K562 (cell line): Measurements from ENCODE around the gene HSD3B2. TPM values are rescaled to one million over a fixed set of nuclear protein-coding genes. Genes with fewer than 3 reads are reported as not detected.

Source experiments
- ATAC-seq: fragments of 200-7000 bp; cut with Tn5 transposase; 3 replicates; pipeline ENCODE4 v1.9.1; 2020; ENCODE audit warnings: moderate library complexity
- BruUV-seq: library from RNA; stranded (reverse); fragments of 400-500 nt; replicated peaks from 2 replicates; lab custom pipeline; 2021; lab: Mats Ljungman, UMichigan
- CTCF ChIA-PET: fragments of 300-600 bp; formaldehyde crosslinking; extraction: SDS; loops from one replicate; lab custom pipeline; 2021; ENCODE audit warnings: low intra/inter-chr PET ratio; lab: Yijun Ruan, JAX
- POLR2A ChIA-PET: fragments of 300-600, 350-650 bp; sonication (Branson Sonifier 250); formaldehyde crosslinking; extraction: SDS; loops from one replicate; lab custom pipeline; 2021; ENCODE audit warnings: antibody characterized with exemption, inconsistent platforms; lab: Yijun Ruan, JAX
- DNase-seq, 4 experiments: peaks; one replicate each; pipeline versions ENCODE4 v3.0.0 to v3.0.0-alpha.2; 2011 to 2018; ENCODE audit warnings: low spot score in 3 of 4, mixed read lengths in 3 of 4; ENCODE audit errors: extremely low read depth in 1 of 4
- FAIRE-seq: peaks from 2 replicates; lab custom pipeline; 2011; peaks lifted over from hg19 to GRCh38; lab: Jason Lieb, UNC
- H2AFZ ChIP-seq: 2 replicates; pipeline ENCODE4 v1.6.0; 2011; ENCODE audit warnings: low read depth, low read length, control low read depth, inconsistent platforms
- H3K27ac ChIP-seq: fragments of 200-600 bp; 3 replicates; pipeline ENCODE4 v1.8.0; 2011; ENCODE audit warnings: low read depth, mild to moderate bottlenecking, control low read depth, inconsistent platforms, low read length, moderate library complexity, mixed read lengths; ENCODE audit errors: extremely low read depth
- H3K27me3 ChIP-seq, 2 experiments: fragments of 300-600 bp in 1 of 2; 2 replicates in 1 of 2; 3 replicates in 1 of 2; pipeline versions ENCODE4 v1.6.0 to v1.8.0; 2011; ENCODE audit warnings: inconsistent platforms in 2 of 2, low read length in 2 of 2, mild to moderate bottlenecking in 1 of 2, mixed read lengths in 1 of 2, moderate library complexity in 1 of 2; ENCODE audit not compliant: control insufficient read depth in 2 of 2, insufficient read depth in 2 of 2
- H3K36me3 ChIP-seq: fragments of 300-600 bp; 3 replicates; pipeline ENCODE4 v1.8.0; 2011; ENCODE audit warnings: mild to moderate bottlenecking, low read length, inconsistent platforms; ENCODE audit not compliant: control insufficient read depth, insufficient read depth
- H3K4me1 ChIP-seq, 2 experiments: fragments of 200-600 bp in 1 of 2; replicated peaks in 1 of 2; 2 replicates in 1 of 2; 3 replicates in 1 of 2; pipeline versions ENCODE4 v1.5.1 to v1.8.0; 2011; ENCODE audit warnings: inconsistent platforms in 2 of 2, low read length in 2 of 2, mild to moderate bottlenecking in 1 of 2, mixed read lengths in 1 of 2, moderate library complexity in 1 of 2; ENCODE audit not compliant: control insufficient read depth in 2 of 2, insufficient read depth in 2 of 2
- H3K4me2 ChIP-seq: 2 replicates; pipeline ENCODE4 v1.6.1; 2011; ENCODE audit warnings: low read length, control low read depth, inconsistent platforms, mixed read lengths; ENCODE audit not compliant: insufficient read depth
- H3K4me3 ChIP-seq: fragments of 200-600 bp; sonication (generic), shearing (Covaris generic); 2 replicates; pipeline ENCODE4 v1.5.1; 2016; ENCODE audit warnings: control low read depth, inconsistent platforms
- H3K79me2 ChIP-seq: fragments of 200-600 bp; 3 replicates; pipeline ENCODE4 v1.8.0; 2011; ENCODE audit warnings: low read length, inconsistent platforms; ENCODE audit not compliant: control insufficient read depth, insufficient read depth
- H3K9ac ChIP-seq, 2 experiments: 2 replicates each; pipeline versions ENCODE4 v1.6.0 to v1.6.1; 2011; ENCODE audit warnings: low read depth in 2 of 2, low read length in 2 of 2, control low read depth in 1 of 2, inconsistent platforms in 1 of 2, mild to moderate bottlenecking in 1 of 2, mixed read lengths in 1 of 2; ENCODE audit not compliant: insufficient read depth in 1 of 2
- H3K9me1 ChIP-seq: one replicate; pipeline ENCODE4 v1.6.0; 2011; ENCODE audit warnings: inconsistent platforms, mild to moderate bottlenecking, low read length, moderate library complexity; ENCODE audit not compliant: control insufficient read depth, insufficient read depth
- H3K9me3 ChIP-seq: replicated peaks from 2 replicates; pipeline ENCODE4 v1.5.1; 2011; ENCODE audit warnings: low read depth, low read length, inconsistent platforms; ENCODE audit not compliant: control insufficient read depth, insufficient read depth
- H4K20me1 ChIP-seq: replicated peaks from 2 replicates; pipeline ENCODE4 v1.6.1; 2011; ENCODE audit warnings: low read length, inconsistent platforms, mixed read lengths; ENCODE audit not compliant: control insufficient read depth, insufficient read depth
- ASH1L ChIP-seq: fragments of 450-650 bp; IDR thresholded peaks from 2 replicates; pipeline ENCODE4 v1.6.1; 2018; ENCODE audit warnings: borderline replicate concordance, mild to moderate bottlenecking, low read depth; ENCODE audit not compliant: partially characterized antibody
- BMI1 ChIP-seq: fragments of 150-350 bp; IDR thresholded peaks from 2 replicates; pipeline ENCODE4 v1.6.1; 2014; ENCODE audit warnings: low read length
- CC2D1A ChIP-seq: fragments of 450-650 bp; IDR thresholded peaks from 2 replicates; pipeline ENCODE4 v1.6.1; 2017; ENCODE audit warnings: mild to moderate bottlenecking
- GABPA ChIP-seq: fragments of 200-800 bp; sonication (Bioruptor generic); conservative IDR thresholded peaks from 2 replicates; pipeline ENCODE4 v1.6.1; 2016; ENCODE audit warnings: low read depth, missing genetic modification characterization, missing compliant biosample characterization
- HOMEZ ChIP-seq: fragments of 250-450 bp; sonication (Bioruptor Pico); IDR thresholded peaks from 2 replicates; pipeline ENCODE4 v1.4.0; 2020; ENCODE audit warnings: mild to moderate bottlenecking, moderate library complexity
- KDM1A ChIP-seq, 2 experiments: fragments of 450-650 bp; IDR thresholded peaks; 2 replicates each; pipeline ENCODE4 v1.6.1; 2016; ENCODE audit warnings: mild to moderate bottlenecking in 2 of 2
- PATZ1 ChIP-seq: fragments of 250-450 bp; sonication (Bioruptor Pico); IDR thresholded peaks from 2 replicates; pipeline ENCODE4 v1.5.0; 2020; ENCODE audit warnings: mild to moderate bottlenecking, borderline replicate concordance
- PTRF ChIP-seq: fragments of 450-650 bp; IDR thresholded peaks from 2 replicates; pipeline ENCODE4 v1.6.1; 2016; ENCODE audit warnings: mild to moderate bottlenecking, missing genetic modification characterization, missing compliant biosample characterization
- SRF ChIP-seq, 2 experiments: fragments of 250-450, 450-650 bp in 1 of 2; sonication (Bioruptor Pico) in 1 of 2; sonication (generic) in 1 of 2; formaldehyde crosslinking; IDR thresholded peaks; 2 replicates each; pipeline versions ENCODE4 v1.5.0 to v1.5.1; 2020 to 2022; ENCODE audit warnings: mild to moderate bottlenecking in 1 of 2, missing genetic modification reagents in 1 of 2
- TBL1XR1 ChIP-seq, 2 experiments: IDR thresholded peaks; 2 replicates each; pipeline ENCODE4 v1.6.1; 2012; ENCODE audit warnings: improper control_type of control experiment in 2 of 2, low read length in 2 of 2, mild to moderate bottlenecking in 1 of 2
- TEAD2 ChIP-seq: fragments of 450-650 bp; IDR thresholded peaks from 2 replicates; pipeline ENCODE4 v1.6.1; 2016; ENCODE audit warnings: missing genetic modification characterization, control low read depth, missing compliant biosample characterization
- XRCC4 ChIP-seq: IDR thresholded peaks from one replicate; pipeline ENCODE4 v1.6.1; 2011; ENCODE audit not compliant: insufficient read depth, insufficient read length; ENCODE audit errors: extremely low read depth
- ZNF280A ChIP-seq: fragments of 450-650 bp; IDR thresholded peaks from 2 replicates; pipeline ENCODE4 v1.6.1; 2018; ENCODE audit warnings: mild to moderate bottlenecking, low read depth; ENCODE audit not compliant: partially characterized antibody
- ZNF655 ChIP-seq: fragments of 250-450 bp; sonication (Bioruptor Pico); IDR thresholded peaks from 2 replicates; pipeline ENCODE4 v1.5.0; 2021
- ZNF699 ChIP-seq: fragments of 250-450 bp; sonication (Bioruptor Pico); IDR thresholded peaks from 2 replicates; pipeline ENCODE4 v1.8.0; 2021; ENCODE audit warnings: mild to moderate bottlenecking, moderate library complexity; ENCODE audit not compliant: insufficient replicate concordance
- WGBS: fragments of 100-300 bp; shearing (Covaris generic); methylation state at CpG from one replicate; pipeline ENCODE4 v1.1.6; 2016; ENCODE audit warnings: low coverage, mixed read lengths; ENCODE audit not compliant: insufficient coverage; ENCODE audit errors: missing lambda C conversion rate; 5-methylcytosine and 5-hydroxymethylcytosine counted together
- in situ Hi-C: fragments of 300-500 bp; cut with MboI; formaldehyde crosslinking; loops from 4 replicates; pipeline ENCODE4 v1.15.0; 2018; ENCODE audit warnings: inconsistent platforms, mixed read lengths
- intact Hi-C: fragments of 100-400 bp; cut with micrococcal nuclease; formaldehyde crosslinking; loops from 2 replicates; pipeline ENCODE4 v1.14.2; 2022
- polyA plus RNA-seq, 8 experiments: library from polyadenylated mRNA; depleted of rRNA in 4 of 8; stranded (reverse) in 5 of 8; unstranded in 3 of 8; fragments of >200 nt; fragmentation: Nextera tagmentation in 2 of 8; fragmentation: Illumina TruSeq in 1 of 8; extraction: Ambion mirVana in 2 of 8; extraction: Trizol in 1 of 8; gene quantifications; 2 replicates each; pipeline versions ENCODE4 v1.2.1 to v1.2.3, GENCODE V29; 2011 to 2014; ENCODE audit warnings: inconsistent platforms in 1 of 8, missing spikeins in 1 of 8
- total RNA-seq, 7 experiments: library from RNA; depleted of rRNA in 6 of 7; stranded (reverse); fragments of >200 nt in 6 of 7; fragmentation: Illumina TruSeq in 2 of 7; extraction: Trizol in 2 of 7; gene quantifications; 2 replicates each; pipeline versions ENCODE4 v1.2.1 to v1.2.3, GENCODE V29; 2011 to 2021; ENCODE audit warnings: low replicate concordance in 1 of 7

Gene HSD3B2
- total and polyA plus RNA-seq, 9 of the 15 experiments (the other 6 are each of a cell fraction or from before 2014, with no cell fraction given): 1.1 TPM; not detected in 8

GRCh38 chr1:119469741-119470140, 54.8 kb downstream of the HSD3B2 start (continued):
- TF ChIP-seq XRCC4 (no peak), GABPA (tag) (no peak), KDM1A (IDR thresholded peaks at IDR 0.05) (no peak), ZNF655 (no peak)

- in situ Hi-C loops (no loop called here), intact Hi-C loops (loop anchor here (10.0 kb wide), 2 partner anchors 134 to 204 kb away; no protein-coding TSS in a partner anchor)
- H3K4me3 ChIP-seq: no peak overlapping the region
- no peaks in the 10 kb centered on the region for H3K27me3 ChIP-seq
- DNase-seq (no peak), ATAC-seq (no peak), FAIRE-seq (no peak)
- ChIA-PET CTCF (no interaction called here), POLR2A (interaction anchor here (0.7 kb wide), 1 partner anchor 177 kb away, joined by 3 read pairs; no protein-coding TSS in a partner anchor)
- H3K9me1 ChIP-seq: no peaks in the 10 kb centered on the region
- H3K9me3 ChIP-seq: no peaks in the 10 kb centered on the region
- H3K4me1 ChIP-seq: no peaks in the 10 kb centered on the region
- no peak overlapping the region for H3K9ac ChIP-seq
- no peak overlapping the region for H3K27ac ChIP-seq
- WGBS: 2% methylated on average over 3 of the region's 3 CpGs
- H3K79me2 ChIP-seq: no peaks in the 10 kb centered on the region
- H3K36me3 ChIP-seq: no peaks in the 10 kb centered on the region
- no peak overlapping the region for H2AFZ ChIP-seq
- no peak overlapping the region for H3K4me2 ChIP-seq
- H4K20me1 ChIP-seq: no peaks in the 10 kb centered on the region; the same call in 1 of the 2 replicates
- no TSS peak for BruUV-seq
- TF ChIP-seq PTRF (tag) (no peak), ZNF280A (no peak), SRF (CRISPR knock-in tag; IDR thresholded peaks at IDR 0.05) (no peak), TEAD2 (tag) (no peak), ZNF699 (CRISPR knock-in tag) (no peak), BMI1 (no peak), PATZ1 (CRISPR knock-in tag) (no peak), HOMEZ (no peak), CC2D1A (no peak), ASH1L (no peak), TBL1XR1 (IDR thresholded peaks at IDR 0.05; ENCODE audit: low read length in 2 of 2) (no peak)
Observed at GRCh38 chr1:119470377-119470776, 55.4 kb downstream of the HSD3B2 start.
